Natural killer cell (primary cell): Measurements from ENCODE around the gene RENBP. TPM values are rescaled to one million over a fixed set of nuclear protein-coding genes. Genes with fewer than 3 reads are reported as not detected.

Experiments
- ATAC-seq, 3 donors: fragments of 150-1000 bp in 2 of 3; fragments of 200-7000 bp in 1 of 3; cut with Tn5 transposase; 1 replicate in 1 of 3; 2 replicates in 2 of 3; pipeline ENCODE4 v1.10.0; 2021; ENCODE audit warnings: mild to moderate bottlenecking in 2 of 3, moderate library complexity in 2 of 3
- DNase-seq, 2 donors: peaks; one replicate each; pipeline versions ENCODE4 v3.0.0 to v3.0.0-alpha.2; 2013 to 2021; ENCODE audit warnings: mixed read lengths in 1 of 2
- H3K27ac ChIP-seq: one replicate; pipeline ENCODE4 v1.5.1; 2013; ENCODE audit warnings: mild to moderate bottlenecking, low read length
- H3K27me3 ChIP-seq: one replicate; pipeline ENCODE4 v1.6.1; 2013; ENCODE audit warnings: low read length; ENCODE audit not compliant: control insufficient read depth, insufficient read depth
- H3K36me3 ChIP-seq: one replicate; pipeline ENCODE4 v1.6.1; 2013; ENCODE audit warnings: low read length; ENCODE audit not compliant: control insufficient read depth, insufficient read depth
- H3K4me1 ChIP-seq: one replicate; pipeline ENCODE4 v1.6.1; 2013; ENCODE audit warnings: low read length; ENCODE audit not compliant: control insufficient read depth, insufficient read depth
- H3K4me3 ChIP-seq: one replicate; pipeline ENCODE4 v1.5.1; 2013; ENCODE audit warnings: low read length
- H3K9me3 ChIP-seq: one replicate; pipeline ENCODE4 v1.6.1; 2013; ENCODE audit warnings: low read length; ENCODE audit not compliant: control insufficient read depth, insufficient read depth
- H3K27ac Mint-ChIP-seq, 2 donors: one replicate each; pipeline ENCODE4 v1.8.0; 2022; ENCODE audit warnings: mild to moderate bottlenecking in 2 of 2, mixed read lengths in 2 of 2, moderate library complexity in 1 of 2
- H3K27me3 Mint-ChIP-seq, 2 donors: one replicate each; pipeline ENCODE4 v1.8.0; 2022; ENCODE audit warnings: low read depth in 2 of 2, mixed read lengths in 2 of 2
- H3K36me3 Mint-ChIP-seq: one replicate; pipeline ENCODE4 v1.8.0; 2022; ENCODE audit warnings: mixed read lengths
- H3K4me1 Mint-ChIP-seq, 2 donors: one replicate each; pipeline ENCODE4 v1.8.0; 2022; ENCODE audit warnings: mixed read lengths in 2 of 2
- H3K4me3 Mint-ChIP-seq: one replicate; pipeline ENCODE4 v1.8.0; 2022; ENCODE audit warnings: mild to moderate bottlenecking, moderate library complexity, mixed read lengths
- H3K9me3 Mint-ChIP-seq, 2 donors: one replicate each; pipeline ENCODE4 v1.8.0; 2022; ENCODE audit warnings: mixed read lengths in 2 of 2
- CTCF ChIP-seq: fragments of 200-600 bp; IDR thresholded peaks from one replicate; pipeline ENCODE4 v1.8.0; 2022; ENCODE audit warnings: antibody characterized with exemption
- WGBS: methylation state at CpG from one replicate; pipeline ENCODE4 v1.1.7; 2013; ENCODE audit warnings: missing lambda C conversion rate; ENCODE audit not compliant: insufficient coverage; 5-methylcytosine and 5-hydroxymethylcytosine counted together
- intact Hi-C: fragments of 100-400 bp; cut with micrococcal nuclease; formaldehyde crosslinking; loops from one replicate; pipeline ENCODE4 v1.14.2; 2022
- total RNA-seq, 4 donors: library from RNA; stranded (reverse); fragments of 120-200 nt in 1 of 4; gene quantifications; one replicate each; pipeline versions ENCODE4 v1.2.3 to v1.2.4, GENCODE V29; 2013 to 2022

RENBP gene
- total RNA-seq, 3 donors from 2014 or later (not counting 1 experiment from before 2014, with no cell fraction given) = 14.3 to 17.1 (median 15.2) TPM

- no peaks in the 10 kb centered on the region for H3K9me3 ChIP-seq
- no peak for ATAC-seq
- Mint-ChIP-seq H3K4me1 (peaks cover 5 to 12% of the 10 kb centered on the region in 2 donors), H3K36me3 (no peaks in the 10 kb centered on the region), H3K9me3 (no peaks in the 10 kb centered on the region), H3K27me3 (no peaks in the 10 kb centered on the region), H3K27ac (peak overlapping the region in 1 of 2 donors; percentile 47), H3K4me3 (peak overlapping the region; percentile 59)
- intact Hi-C loops = no loop called here
- no peaks in the 10 kb centered on the region for H3K27me3 ChIP-seq
- 41% methylated on average over 11 of the region's 23 CpGs for WGBS
- no peak for TF ChIP-seq CTCF
- H3K4me3 ChIP-seq = no peak overlapping the region
- H3K36me3 ChIP-seq = no peaks in the 10 kb centered on the region
- H3K27ac ChIP-seq = no peak overlapping the region
- no peak for DNase-seq
- peaks cover 35% of the 10 kb centered on the region for H3K4me1 ChIP-seq
Observed at GRCh38 chrX:153941336-153942252, 2.8 kb downstream of the RENBP start.

- no peak for TF ChIP-seq CTCF
- Mint-ChIP-seq H3K27ac (no peak overlapping the region), H3K9me3 (no peaks in the 10 kb centered on the region), H3K4me3 (no peak overlapping the region), H3K4me1 (peaks cover 5 to 13% of the 10 kb centered on the region in 2 donors), H3K27me3 (no peaks in the 10 kb centered on the region), H3K36me3 (no peaks in the 10 kb centered on the region)
- no peak overlapping the region for H3K4me3 ChIP-seq
- H3K9me3 ChIP-seq = no peaks in the 10 kb centered on the region
- no peaks in the 10 kb centered on the region for H3K36me3 ChIP-seq
- intact Hi-C loops = no loop called here
- H3K4me1 ChIP-seq = peaks cover 26% of the 10 kb centered on the region
- H3K27me3 ChIP-seq = no peaks in the 10 kb centered on the region
- H3K27ac ChIP-seq = no peak overlapping the region
- WGBS = 94% methylated on average over 7 of the region's 7 CpGs
- ATAC-seq (no peak), DNase-seq (no peak)
Observed at GRCh38 chrX:153939573-153939972, 4.9 kb downstream of the RENBP start.

GRCh38 chrX:153938226-153938786, 6.1 kb downstream of the RENBP start:
- no peak for TF ChIP-seq CTCF
- Mint-ChIP-seq H3K27me3 (no peaks in the 10 kb centered on the region), H3K4me1 (peaks cover 5 to 16% of the 10 kb centered on the region in 2 donors), H3K9me3 (no peaks in the 10 kb centered on the region), H3K27ac (no peak overlapping the region), H3K4me3 (no peak overlapping the region), H3K36me3 (no peaks in the 10 kb centered on the region)
- DNase-seq (no peak), ATAC-seq (no peak)
- H3K4me3 ChIP-seq = no peak overlapping the region
- 81% methylated on average over 10 of the region's 10 CpGs for WGBS
- no peak overlapping the region for H3K27ac ChIP-seq
- peaks cover 26% of the 10 kb centered on the region for H3K4me1 ChIP-seq
- no peaks in the 10 kb centered on the region for H3K36me3 ChIP-seq
- H3K9me3 ChIP-seq = no peaks in the 10 kb centered on the region
- intact Hi-C loops = no loop called here
- no peaks in the 10 kb centered on the region for H3K27me3 ChIP-seq
